Measurements from ENCODE around the gene C3orf52.

C3orf52 gene

GRCh38 chr3:112143689-112144088 is 57.5 kb downstream of the C3orf52 start:
- H3K4me3 ChIP-seq (replicated peaks; ENCODE audit: low read depth, low read length): no peak overlapping the region
- no peaks in the 10 kb centered on the region for H3K27me3 ChIP-seq (replicated peaks; ENCODE audit: control insufficient read depth, insufficient read depth, low read length)
- TF ChIP-seq, protein P1, sequence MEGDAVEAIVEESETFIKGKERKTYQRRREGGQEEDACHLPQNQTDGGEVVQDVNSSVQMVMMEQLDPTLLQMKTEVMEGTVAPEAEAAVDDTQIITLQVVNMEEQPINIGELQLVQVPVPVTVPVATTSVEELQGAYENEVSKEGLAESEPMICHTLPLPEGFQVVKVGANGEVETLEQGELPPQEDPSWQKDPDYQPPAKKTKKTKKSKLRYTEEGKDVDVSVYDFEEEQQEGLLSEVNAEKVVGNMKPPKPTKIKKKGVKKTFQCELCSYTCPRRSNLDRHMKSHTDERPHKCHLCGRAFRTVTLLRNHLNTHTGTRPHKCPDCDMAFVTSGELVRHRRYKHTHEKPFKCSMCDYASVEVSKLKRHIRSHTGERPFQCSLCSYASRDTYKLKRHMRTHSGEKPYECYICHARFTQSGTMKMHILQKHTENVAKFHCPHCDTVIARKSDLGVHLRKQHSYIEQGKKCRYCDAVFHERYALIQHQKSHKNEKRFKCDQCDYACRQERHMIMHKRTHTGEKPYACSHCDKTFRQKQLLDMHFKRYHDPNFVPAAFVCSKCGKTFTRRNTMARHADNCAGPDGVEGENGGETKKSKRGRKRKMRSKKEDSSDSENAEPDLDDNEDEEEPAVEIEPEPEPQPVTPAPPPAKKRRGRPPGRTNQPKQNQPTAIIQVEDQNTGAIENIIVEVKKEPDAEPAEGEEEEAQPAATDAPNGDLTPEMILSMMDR (IDR thresholded peaks at IDR 0.05; ENCODE audit: insufficient read depth, low read length, poor library complexity, severe bottlenecking): no peak
- no peak for DNase-seq (ENCODE audit: extremely low read depth, insufficient read length)
- H3K36me3 ChIP-seq (ENCODE audit: control insufficient read depth, insufficient read depth, low read length): no peaks in the 10 kb centered on the region

- Histone ChIP-seq H3K27me3 (replicated peaks; ENCODE audit: control insufficient read depth, insufficient read depth, low read length) (no peaks in the 10 kb centered on the region), H3K4me3 (replicated peaks; ENCODE audit: low read depth, low read length) (no peak overlapping the region), H3K36me3 (ENCODE audit: control insufficient read depth, insufficient read depth, low read length) (no peaks in the 10 kb centered on the region)
- TF ChIP-seq, protein P1 (IDR thresholded peaks at IDR 0.05; ENCODE audit: insufficient read depth, low read length, poor library complexity, severe bottlenecking): no peak
- DNase-seq (ENCODE audit: extremely low read depth, insufficient read length): no peak
Measured at GRCh38 chr3:112149136-112149535, 62.9 kb downstream of the C3orf52 start.

DNA sequence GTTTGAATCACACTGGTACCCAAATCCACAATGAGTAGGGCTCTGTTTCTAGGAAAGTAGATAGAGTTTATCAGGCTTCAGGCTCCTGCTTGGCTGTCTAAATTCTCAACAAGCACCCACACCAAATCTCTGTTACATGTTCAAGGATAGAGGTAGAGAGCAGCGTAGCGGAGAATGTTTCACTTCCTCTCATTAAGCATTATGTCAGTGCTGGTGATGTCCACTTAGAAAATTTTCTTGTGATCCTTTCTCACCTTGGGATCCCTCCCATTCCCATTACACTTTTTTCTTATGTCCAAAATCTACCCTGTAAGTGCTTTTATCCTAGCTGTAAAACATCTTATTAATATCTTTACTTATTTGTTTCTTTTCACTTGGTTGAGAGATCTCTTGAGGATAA is 81.6 kb downstream of the C3orf52 start:
- TF ChIP-seq, protein P1 (IDR thresholded peaks at IDR 0.05; ENCODE audit: insufficient read depth, low read length, poor library complexity, severe bottlenecking): no peak
- H3K4me3 ChIP-seq (replicated peaks; ENCODE audit: low read depth, low read length): no peak overlapping the region
- peak; percentile 33 for DNase-seq (ENCODE audit: extremely low read depth, insufficient read length)
- H3K36me3 ChIP-seq (ENCODE audit: control insufficient read depth, insufficient read depth, low read length): no peaks in the 10 kb centered on the region
- H3K27me3 ChIP-seq (replicated peaks; ENCODE audit: control insufficient read depth, insufficient read depth, low read length): no peaks in the 10 kb centered on the region

All from GM06990 (cell line).